ENCODE measurements around the gene TBC1D21. TPM values are rescaled to one million over a fixed set of nuclear protein-coding genes. Genes with fewer than 3 reads are reported as not detected.
"Not testable (repeated sequence)": the region's sequence is repeated elsewhere in the genome, so short reads cannot be mapped to it uniquely, and the experiment has no call there.

Gene TBC1D21
- total RNA-seq, 2 experiments from 2014 or later = not detected

DNA sequence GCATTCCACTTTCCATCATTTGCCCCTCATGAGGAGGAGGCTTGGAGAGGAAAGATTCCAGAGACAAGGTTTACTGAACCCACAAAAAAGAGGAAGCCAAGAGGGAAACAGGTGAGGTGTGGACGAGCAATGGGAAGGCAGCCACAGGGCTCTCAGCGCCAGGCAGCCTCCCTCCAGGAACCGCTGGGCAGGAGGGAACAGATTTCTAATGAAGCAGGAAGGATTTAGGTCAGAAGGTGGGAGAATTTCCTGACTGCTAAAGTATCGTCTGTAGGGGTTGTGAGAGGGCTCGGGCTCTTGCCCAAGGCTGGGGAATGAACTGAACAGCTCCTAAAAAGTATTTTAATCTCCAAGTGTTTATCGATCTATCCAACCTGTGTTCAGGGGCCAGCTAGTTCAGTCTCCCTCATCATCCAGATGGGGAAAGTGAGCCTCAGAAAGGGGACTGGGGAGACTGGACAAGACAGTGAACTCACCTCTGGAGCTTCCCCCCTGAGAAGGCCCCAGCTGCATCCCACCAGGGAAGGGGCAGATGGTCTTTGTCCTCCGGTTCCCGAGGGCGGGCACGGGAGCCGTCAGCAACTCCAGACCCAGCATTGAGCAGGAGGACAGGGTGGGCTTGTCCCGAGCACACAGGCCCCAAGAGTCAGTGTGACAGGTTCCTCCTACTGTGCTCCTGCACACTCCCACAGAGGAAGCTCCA lies 63.4 kb downstream of the TBC1D21 start:
- no peaks in the 10 kb centered on the region for H3K27me3 Mint-ChIP-seq
- intact Hi-C loops (cut with DNase I, micrococcal nuclease) = no loop called here
- H3K36me3 ChIP-seq (ENCODE audit: insufficient read depth, low read length) = no peaks in the 10 kb centered on the region
- peaks cover 52% of the 10 kb centered on the region for H3K4me1 ChIP-seq (ENCODE audit: insufficient read depth, low read length)
- ATAC-seq (ENCODE audit: poor library complexity) (no peak), DNase-seq (no peak)
- no peak overlapping the region for H3K27ac Mint-ChIP-seq
- H3K9me3 ChIP-seq (ENCODE audit: control insufficient read depth in 1 of 2, insufficient read depth in 1 of 2, low read length in 2 of 2) = no peaks in the 10 kb centered on the region
- POLR2A ChIA-PET = no interaction called here
- no peaks in the 10 kb centered on the region for H3K9me3 Mint-ChIP-seq
- no peak overlapping the region for H3K4me3 Mint-ChIP-seq
- no peak overlapping the region for H3K27ac ChIP-seq (ENCODE audit: low read depth in 1 of 2, low read length in 2 of 2)
- peaks cover 11% of the 10 kb centered on the region for H3K4me1 Mint-ChIP-seq (ENCODE audit: low read depth)
- CTCF ChIA-PET = interaction anchor here (2.2 kb wide), 1 partner anchor 9 kb away, joined by 10 read pairs; no protein-coding TSS in a partner anchor
- H3K27me3 ChIP-seq (ENCODE audit: control insufficient read depth in 1 of 2, insufficient read depth in 2 of 2, low read length in 2 of 2) = no peaks in the 10 kb centered on the region
- TF ChIP-seq, protein P1, sequence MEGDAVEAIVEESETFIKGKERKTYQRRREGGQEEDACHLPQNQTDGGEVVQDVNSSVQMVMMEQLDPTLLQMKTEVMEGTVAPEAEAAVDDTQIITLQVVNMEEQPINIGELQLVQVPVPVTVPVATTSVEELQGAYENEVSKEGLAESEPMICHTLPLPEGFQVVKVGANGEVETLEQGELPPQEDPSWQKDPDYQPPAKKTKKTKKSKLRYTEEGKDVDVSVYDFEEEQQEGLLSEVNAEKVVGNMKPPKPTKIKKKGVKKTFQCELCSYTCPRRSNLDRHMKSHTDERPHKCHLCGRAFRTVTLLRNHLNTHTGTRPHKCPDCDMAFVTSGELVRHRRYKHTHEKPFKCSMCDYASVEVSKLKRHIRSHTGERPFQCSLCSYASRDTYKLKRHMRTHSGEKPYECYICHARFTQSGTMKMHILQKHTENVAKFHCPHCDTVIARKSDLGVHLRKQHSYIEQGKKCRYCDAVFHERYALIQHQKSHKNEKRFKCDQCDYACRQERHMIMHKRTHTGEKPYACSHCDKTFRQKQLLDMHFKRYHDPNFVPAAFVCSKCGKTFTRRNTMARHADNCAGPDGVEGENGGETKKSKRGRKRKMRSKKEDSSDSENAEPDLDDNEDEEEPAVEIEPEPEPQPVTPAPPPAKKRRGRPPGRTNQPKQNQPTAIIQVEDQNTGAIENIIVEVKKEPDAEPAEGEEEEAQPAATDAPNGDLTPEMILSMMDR (IDR thresholded peaks at IDR 0.05) = no peak
- H3K4me3 ChIP-seq (ENCODE audit: low read length) = no peak overlapping the region
- no peaks in the 10 kb centered on the region for H3K36me3 Mint-ChIP-seq (ENCODE audit: low read depth)

DNA sequence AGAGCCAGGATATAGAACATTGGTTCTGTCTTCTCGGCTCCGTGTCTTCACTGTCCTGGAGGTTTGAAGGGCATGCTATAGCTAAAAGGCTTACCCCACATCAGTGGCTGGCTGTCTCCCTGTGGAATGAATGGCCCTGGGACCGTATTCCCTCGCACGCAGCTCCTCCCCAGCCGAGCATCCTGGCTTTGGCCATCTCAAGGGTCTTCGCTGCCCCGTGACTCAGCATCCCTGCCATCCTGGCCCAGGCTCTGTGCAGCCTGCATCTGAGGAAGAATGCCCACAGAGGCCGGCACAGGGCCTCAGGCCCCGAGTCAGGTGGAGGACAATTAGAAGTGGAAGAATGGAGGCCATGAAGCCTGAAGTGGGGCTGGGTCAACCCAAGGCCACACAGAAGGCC lies 63.9 kb downstream of the TBC1D21 start:
- H3K9me3 ChIP-seq (ENCODE audit: control insufficient read depth in 1 of 2, insufficient read depth in 1 of 2, low read length in 2 of 2) = no peaks in the 10 kb centered on the region
- DNase-seq (no peak), ATAC-seq (ENCODE audit: poor library complexity) (no peak)
- intact Hi-C loops (cut with DNase I, micrococcal nuclease) = no loop called here
- Mint-ChIP-seq H3K27ac (no peak overlapping the region), H3K4me1 (ENCODE audit: low read depth) (peaks cover 17% of the 10 kb centered on the region), H3K9me3 (no peaks in the 10 kb centered on the region), H3K4me3 (no peak overlapping the region), H3K27me3 (no peaks in the 10 kb centered on the region), H3K36me3 (ENCODE audit: low read depth) (no peaks in the 10 kb centered on the region)
- H3K27ac ChIP-seq (ENCODE audit: low read depth in 1 of 2, low read length in 2 of 2) = no peak overlapping the region
- no peak overlapping the region for H3K4me3 ChIP-seq (ENCODE audit: low read length)
- ChIA-PET POLR2A (no interaction called here), CTCF (interaction anchor here (2.2 kb wide), 1 partner anchor 10 kb away, joined by 10 read pairs; no protein-coding TSS in a partner anchor)
- H3K4me1 ChIP-seq (ENCODE audit: insufficient read depth, low read length) = peaks cover 53% of the 10 kb centered on the region
- TF ChIP-seq, protein P1 (IDR thresholded peaks at IDR 0.05) = no peak
- no peaks in the 10 kb centered on the region for H3K27me3 ChIP-seq (ENCODE audit: control insufficient read depth in 1 of 2, insufficient read depth in 2 of 2, low read length in 2 of 2)
- H3K36me3 ChIP-seq (ENCODE audit: insufficient read depth, low read length) = no peaks in the 10 kb centered on the region

DNA sequence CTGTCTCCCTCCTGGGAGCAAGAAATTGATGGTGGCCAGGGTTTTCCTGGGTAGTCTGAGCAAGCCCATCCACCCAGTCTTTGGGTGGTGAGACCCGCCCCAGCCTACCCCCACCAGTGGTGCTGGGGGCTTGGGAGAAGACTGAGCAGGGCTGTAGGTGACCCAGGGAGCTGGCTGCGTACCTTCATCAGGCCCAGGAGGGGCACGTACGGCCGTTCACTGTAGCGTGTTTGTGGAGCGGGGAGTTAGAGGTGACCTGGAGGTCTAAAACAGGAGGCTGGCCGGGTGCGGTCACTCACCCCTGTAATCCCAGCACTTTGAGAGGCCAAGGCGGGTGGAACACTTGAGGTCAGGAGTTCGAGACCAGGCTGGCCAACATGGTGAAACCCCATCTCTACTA lies 64.4 kb downstream of the TBC1D21 start:
- peaks cover 21% of the 10 kb centered on the region for H3K4me1 Mint-ChIP-seq (ENCODE audit: low read depth)
- ChIA-PET CTCF (interaction anchor here (2.2 kb wide), 1 partner anchor 10 kb away, joined by 10 read pairs; no protein-coding TSS in a partner anchor), POLR2A (no interaction called here)
- DNase-seq (no peak), ATAC-seq (ENCODE audit: poor library complexity) (no peak)
- Histone ChIP-seq H3K27me3 (ENCODE audit: control insufficient read depth in 1 of 2, insufficient read depth in 2 of 2, low read length in 2 of 2) (no peaks in the 10 kb centered on the region), H3K9me3 (ENCODE audit: control insufficient read depth in 1 of 2, insufficient read depth in 1 of 2, low read length in 2 of 2) (no peaks in the 10 kb centered on the region), H3K4me3 (ENCODE audit: low read length) (no peak overlapping the region), H3K36me3 (ENCODE audit: insufficient read depth, low read length) (no peaks in the 10 kb centered on the region), H3K4me1 (ENCODE audit: insufficient read depth, low read length) (peaks cover 55% of the 10 kb centered on the region), H3K27ac (ENCODE audit: low read depth in 1 of 2, low read length in 2 of 2) (no peak overlapping the region)
- intact Hi-C loops (cut with DNase I, micrococcal nuclease) = no loop called here
- H3K27ac Mint-ChIP-seq = no peak overlapping the region
- H3K36me3 Mint-ChIP-seq (ENCODE audit: low read depth) = no peaks in the 10 kb centered on the region
- H3K4me3 Mint-ChIP-seq = no peak overlapping the region
- no peaks in the 10 kb centered on the region for H3K27me3 Mint-ChIP-seq
- TF ChIP-seq, protein P1 (IDR thresholded peaks at IDR 0.05) = no peak
- H3K9me3 Mint-ChIP-seq = no peaks in the 10 kb centered on the region

DNA sequence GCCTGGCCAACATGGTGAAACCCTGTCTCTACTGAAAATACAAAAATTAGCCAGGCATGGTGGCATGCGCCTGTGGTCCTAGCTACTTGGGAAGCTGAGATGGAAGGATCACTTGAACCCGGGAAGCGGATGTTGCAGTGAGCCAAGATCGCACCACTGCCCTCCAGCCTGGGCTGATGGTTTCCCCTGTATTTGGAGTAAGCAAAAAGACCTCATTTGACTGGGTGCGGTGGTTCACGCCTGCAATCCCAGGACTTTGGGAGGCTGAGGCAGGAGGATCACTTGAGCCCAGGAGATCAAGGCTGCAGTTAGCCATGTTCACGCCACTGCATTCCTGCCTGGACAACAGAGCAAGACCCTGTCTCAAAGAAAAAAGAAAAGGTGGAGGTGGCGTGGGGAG lies 65.2 kb downstream of the TBC1D21 start:
- H3K36me3 Mint-ChIP-seq (ENCODE audit: low read depth); ATAC-seq (ENCODE audit: poor library complexity); H3K27ac Mint-ChIP-seq: not testable (repeated sequence)

More for the DNA sequence above, 65.2 kb downstream of the TBC1D21 start:
- DNase-seq; H3K9me3 ChIP-seq (ENCODE audit: control insufficient read depth in 1 of 2, insufficient read depth in 1 of 2, low read length in 2 of 2); POLR2A ChIA-PET; intact Hi-C loops (cut with DNase I, micrococcal nuclease); H3K4me3 Mint-ChIP-seq; H3K4me3 ChIP-seq (ENCODE audit: low read length); H3K9me3 Mint-ChIP-seq; H3K27me3 ChIP-seq (ENCODE audit: control insufficient read depth in 1 of 2, insufficient read depth in 2 of 2, low read length in 2 of 2); H3K27me3 Mint-ChIP-seq; H3K27ac ChIP-seq (ENCODE audit: low read depth in 1 of 2, low read length in 2 of 2); H3K36me3 ChIP-seq (ENCODE audit: insufficient read depth, low read length): not testable (repeated sequence)
- H3K4me1 ChIP-seq (ENCODE audit: insufficient read depth, low read length) = peaks cover 51% of the 10 kb centered on the region
- CTCF ChIA-PET = interaction anchor here (2.5 kb wide), 1 partner anchor 13 kb away, joined by 6 read pairs; no protein-coding TSS in a partner anchor
- H3K4me1 Mint-ChIP-seq (ENCODE audit: low read depth) = peaks cover 23% of the 10 kb centered on the region

Data from CD4-positive, alpha-beta T cell (primary cell).